ENCODE measurements around the gene ZACN. TPM values are rescaled to one million over a fixed set of nuclear protein-coding genes. Genes with fewer than 3 reads are reported as not detected.
A peak's percentile ranks its signal among the peaks of the same experiment; 100 is the strongest.

The ZACN gene
- polyA plus RNA-seq, 6 donors from 2014 or later, result 0.70 to 1.6 (median 1.1) TPM; not detected in 2

DNA sequence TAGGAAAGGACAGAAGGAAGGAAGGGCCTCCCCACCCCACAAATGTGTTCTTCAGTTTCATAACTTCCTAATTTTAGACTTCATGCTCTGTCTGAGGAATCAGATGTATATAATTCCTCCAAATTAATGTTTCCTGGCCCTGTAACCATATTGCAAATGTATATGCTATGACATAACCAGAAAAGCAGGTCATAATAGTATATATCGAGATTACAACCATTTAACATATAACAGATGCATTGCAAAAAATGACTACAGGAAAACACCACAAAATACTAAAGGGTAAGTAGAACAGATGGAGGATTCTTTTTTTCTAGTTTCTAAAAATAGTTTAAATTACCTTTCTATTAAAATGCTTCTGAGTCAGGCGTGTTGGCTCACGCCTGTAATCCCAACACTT is 27.7 kb downstream of the ZACN start:
- Mint-ChIP-seq H3K27ac (peak overlapping the region in 1 of 6 donors; percentile 74), H3K4me3 (no peak overlapping the region), H3K4me1 (peaks cover 12 to 23% (median 20%) of the 10 kb centered on the region in 3 donors), H3K9me3 (no peaks in the 10 kb centered on the region), H3K27me3 (peaks cover 0 to 4% (median 0%) of the 10 kb centered on the region in 3 donors), H3K36me3 (peaks cover 0 to under 1% of the 10 kb centered on the region in 2 donors)
- ATAC-seq (ENCODE audit: low read depth in 2 of 2) (no peak), DNase-seq (no peak)

DNA sequence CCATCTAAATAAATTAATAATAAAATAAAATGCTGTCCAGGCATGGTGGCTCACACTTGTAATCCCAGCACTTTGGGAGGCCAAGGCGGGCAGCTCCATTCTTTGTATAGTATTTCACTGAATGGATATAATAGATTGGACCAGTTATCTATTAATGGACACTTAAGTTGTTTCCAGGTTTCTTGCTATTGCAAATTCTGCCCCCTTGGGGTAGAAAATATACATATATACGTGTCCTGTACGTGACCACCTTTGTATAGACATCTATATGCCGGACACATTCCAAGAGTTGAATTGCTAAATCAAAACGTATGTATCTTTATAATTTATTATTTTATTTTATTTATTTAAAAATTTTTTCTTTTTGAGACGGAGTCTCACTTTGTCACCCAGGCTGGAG is 28.5 kb downstream of the ZACN start:
- Mint-ChIP-seq H3K27me3 (peaks cover 0 to 10% (median 0%) of the 10 kb centered on the region in 3 donors), H3K27ac (no peak overlapping the region), H3K4me1 (peaks cover 12 to 19% (median 17%) of the 10 kb centered on the region in 3 donors), H3K9me3 (no peaks in the 10 kb centered on the region), H3K36me3 (no peaks in the 10 kb centered on the region), H3K4me3 (no peak overlapping the region)
- DNase-seq (no peak), ATAC-seq (ENCODE audit: low read depth in 2 of 2) (no peak)

DNA sequence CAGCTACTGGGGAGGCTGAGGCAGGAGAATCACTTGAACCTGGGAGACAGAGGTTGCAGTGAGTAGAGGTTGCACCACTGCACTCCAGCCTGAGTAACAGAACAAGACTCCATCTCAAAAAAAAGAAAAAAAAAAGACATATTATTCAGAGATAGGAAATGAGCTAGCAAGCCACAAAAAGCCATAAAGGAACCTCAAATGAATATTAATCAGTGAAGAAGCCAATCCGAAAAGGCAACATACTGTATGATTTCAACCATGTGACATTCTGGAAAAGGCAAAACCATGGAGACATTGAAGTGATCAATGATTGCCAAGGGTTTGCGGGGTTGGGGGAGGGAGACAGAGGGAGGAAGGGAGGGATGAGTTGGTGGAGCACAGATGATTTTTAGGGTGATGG is 33.0 kb downstream of the ZACN start:
- H3K4me1 Mint-ChIP-seq, result no peaks in the 10 kb centered on the region
- no peak for DNase-seq
- H3K27ac Mint-ChIP-seq, result no peak overlapping the region
- H3K27me3 Mint-ChIP-seq, result peaks cover 0 to 18% (median 8%) of the 10 kb centered on the region in 3 donors
- no peak for ATAC-seq (ENCODE audit: low read depth in 2 of 2)
- H3K36me3 Mint-ChIP-seq, result peaks cover 0 to 6% of the 10 kb centered on the region in 2 donors
- H3K4me3 Mint-ChIP-seq, result no peak overlapping the region
- peaks cover 0 to 8% (median 0%) of the 10 kb centered on the region in 7 donors for H3K9me3 Mint-ChIP-seq

DNA sequence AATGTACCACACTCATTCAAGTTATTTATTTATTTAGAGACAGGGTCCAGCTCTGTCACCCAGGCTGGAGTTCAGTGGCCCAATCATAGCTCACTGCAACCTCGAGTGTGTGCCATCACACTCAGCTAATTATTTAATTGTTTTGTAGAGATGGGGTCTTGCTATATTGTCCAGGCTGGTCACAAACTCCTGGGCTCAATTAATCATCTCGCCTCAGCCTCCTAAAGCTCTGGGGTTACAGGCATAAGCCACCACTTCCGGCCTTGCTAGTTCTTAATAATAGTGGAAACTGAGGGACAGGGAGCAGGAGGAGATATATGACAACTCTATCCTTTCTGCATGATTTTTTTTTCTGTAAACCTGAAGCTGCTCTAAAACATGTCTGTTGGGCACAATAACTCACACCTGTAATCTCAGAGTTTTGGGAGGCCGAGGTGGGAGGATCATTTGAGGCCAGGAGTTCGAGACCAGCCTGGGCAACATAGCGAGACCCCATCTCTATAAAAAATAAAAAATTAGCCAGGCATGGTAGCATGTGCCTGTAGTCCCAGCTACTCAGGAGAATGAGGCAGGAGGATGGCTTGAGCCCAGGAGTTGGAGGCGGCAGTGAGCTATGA is 36.3 kb downstream of the ZACN start:
- Mint-ChIP-seq H3K27me3 (peaks cover 0 to 24% (median 13%) of the 10 kb centered on the region in 3 donors), H3K36me3 (peaks cover 0 to 6% of the 10 kb centered on the region in 2 donors), H3K9me3 (peaks cover 0 to 8% (median 0%) of the 10 kb centered on the region in 7 donors), H3K4me3 (no peak overlapping the region), H3K27ac (no peak overlapping the region), H3K4me1 (peaks cover 0 to 2% (median 0%) of the 10 kb centered on the region in 3 donors)
- DNase-seq (no peak), ATAC-seq (ENCODE audit: low read depth in 2 of 2) (no peak)

DNA sequence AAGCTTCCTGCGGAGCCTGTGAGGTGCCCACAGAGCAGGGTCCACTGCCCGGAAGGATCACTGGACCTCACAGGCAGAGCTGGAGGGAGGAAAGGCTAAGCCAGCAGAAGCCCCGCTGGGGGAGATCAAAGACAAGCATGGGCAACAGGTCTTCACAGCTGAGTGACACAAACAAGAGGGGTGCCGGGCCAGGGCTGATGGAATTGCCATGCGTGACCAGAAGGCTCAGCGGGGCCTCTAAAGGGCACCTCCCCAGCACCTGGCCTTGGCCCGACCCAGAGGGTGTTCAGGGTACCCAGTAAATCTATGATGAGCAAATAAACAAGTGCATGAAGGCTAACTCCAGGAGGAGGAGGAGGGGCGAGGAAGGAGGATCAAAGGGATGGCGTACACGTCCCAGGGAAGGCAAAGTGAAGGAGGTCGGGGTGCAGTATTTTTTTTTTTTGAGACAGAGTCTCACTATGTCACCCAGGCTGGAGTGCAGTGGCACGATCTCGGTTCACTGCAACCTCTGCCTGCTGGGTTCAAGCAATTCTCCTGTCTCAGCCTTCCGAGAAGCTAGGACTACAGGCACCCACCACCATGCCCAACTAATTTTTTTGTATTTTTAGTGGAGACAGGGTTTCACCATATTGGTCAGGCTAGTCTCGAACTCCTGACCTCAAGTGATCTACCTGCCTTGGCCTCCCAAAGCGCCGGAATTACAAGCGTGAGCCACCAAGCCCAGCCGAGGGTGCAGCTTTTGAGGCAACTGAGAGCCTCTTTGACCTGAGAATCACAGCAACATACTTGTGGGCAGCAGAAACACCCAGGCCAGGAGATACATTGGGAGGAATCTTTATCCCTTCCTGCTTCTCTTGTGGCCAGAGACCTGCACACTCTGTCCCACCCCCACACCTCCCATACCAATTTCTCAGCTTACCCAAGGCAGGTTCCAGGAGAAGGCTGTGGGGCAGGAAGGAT is 40.7 kb downstream of the ZACN start:
- Mint-ChIP-seq H3K4me1 (peaks cover 17 to 26% (median 18%) of the 10 kb centered on the region in 3 donors), H3K4me3 (peak overlapping the region in 2 of 8 donors; percentile 8 to 41), H3K27ac (peak overlapping the region in 1 of 6 donors; percentile 37), H3K36me3 (no peaks in the 10 kb centered on the region), H3K9me3 (no peaks in the 10 kb centered on the region), H3K27me3 (peaks cover 0 to 7% (median 5%) of the 10 kb centered on the region in 3 donors)
- ATAC-seq (ENCODE audit: low read depth in 2 of 2) (no peak), DNase-seq (no peak)

DNA sequence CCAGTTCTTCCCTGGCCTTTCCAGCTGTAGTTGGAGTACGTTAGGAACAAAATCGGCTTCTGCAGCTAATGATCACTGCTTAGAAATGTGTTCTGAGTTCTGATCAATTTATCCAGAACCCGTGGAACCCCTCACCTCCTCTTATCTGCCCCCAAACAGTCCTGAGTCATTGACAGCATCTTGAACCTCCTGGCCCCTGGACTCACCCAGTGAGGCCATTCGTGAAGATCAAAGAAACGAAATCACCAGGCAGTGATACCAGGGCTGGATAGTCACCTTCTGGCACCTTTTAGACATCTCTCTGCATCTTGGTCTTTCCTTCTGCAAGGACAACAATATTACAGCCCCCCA is 41.7 kb downstream of the ZACN start:
- ATAC-seq (ENCODE audit: low read depth in 2 of 2), result no peak
- H3K4me1 Mint-ChIP-seq, result peaks cover 17 to 26% (median 18%) of the 10 kb centered on the region in 3 donors
- H3K27ac Mint-ChIP-seq, result peak overlapping the region in 1 of 6 donors; percentile 65
- H3K9me3 Mint-ChIP-seq, result no peaks in the 10 kb centered on the region
- H3K36me3 Mint-ChIP-seq, result no peaks in the 10 kb centered on the region
- H3K4me3 Mint-ChIP-seq, result peak overlapping the region in 5 of 8 donors; percentile 31 to 68 (median 47)
- peaks cover 0 to 7% (median 5%) of the 10 kb centered on the region in 3 donors for H3K27me3 Mint-ChIP-seq
- DNase-seq, result no peak

DNA sequence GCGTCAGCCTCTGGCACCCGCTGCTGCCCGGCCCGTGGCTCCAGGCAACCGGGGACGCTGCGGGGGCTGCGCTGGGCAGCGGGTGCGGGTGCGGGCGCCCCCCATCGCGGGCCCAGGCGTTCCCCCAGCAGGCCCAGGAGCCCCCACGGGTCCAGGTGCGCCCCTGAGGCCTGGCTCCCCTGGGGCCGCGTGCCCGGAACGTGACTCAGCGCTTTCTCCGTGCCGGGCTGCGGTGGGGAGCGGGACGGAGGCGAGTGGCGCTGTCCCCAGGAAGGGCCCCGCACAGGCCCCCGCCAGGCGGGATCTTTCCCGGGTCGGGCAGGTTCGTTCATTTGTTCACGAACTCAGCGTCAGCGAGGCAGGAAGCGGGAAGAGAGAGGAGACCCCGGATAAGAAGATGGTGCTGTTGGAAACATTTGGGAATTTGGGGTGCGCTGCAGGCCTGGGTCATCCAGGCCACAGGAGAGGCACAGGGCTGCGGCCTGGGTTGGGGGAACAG is 43.0 kb downstream of the ZACN start:
- H3K27ac Mint-ChIP-seq, result peak overlapping the region in 1 of 6 donors; percentile 65
- H3K4me3 Mint-ChIP-seq, result peak overlapping the region in 5 of 8 donors; percentile 57 to 88 (median 71)
- H3K36me3 Mint-ChIP-seq, result no peaks in the 10 kb centered on the region
- peaks cover 17 to 26% (median 18%) of the 10 kb centered on the region in 3 donors for H3K4me1 Mint-ChIP-seq
- no peaks in the 10 kb centered on the region for H3K9me3 Mint-ChIP-seq
- H3K27me3 Mint-ChIP-seq, result peaks cover 0 to 7% (median 5%) of the 10 kb centered on the region in 3 donors
- DNase-seq, result no peak
- ATAC-seq (ENCODE audit: low read depth in 2 of 2), result peak; percentile 12 to 13

DNA sequence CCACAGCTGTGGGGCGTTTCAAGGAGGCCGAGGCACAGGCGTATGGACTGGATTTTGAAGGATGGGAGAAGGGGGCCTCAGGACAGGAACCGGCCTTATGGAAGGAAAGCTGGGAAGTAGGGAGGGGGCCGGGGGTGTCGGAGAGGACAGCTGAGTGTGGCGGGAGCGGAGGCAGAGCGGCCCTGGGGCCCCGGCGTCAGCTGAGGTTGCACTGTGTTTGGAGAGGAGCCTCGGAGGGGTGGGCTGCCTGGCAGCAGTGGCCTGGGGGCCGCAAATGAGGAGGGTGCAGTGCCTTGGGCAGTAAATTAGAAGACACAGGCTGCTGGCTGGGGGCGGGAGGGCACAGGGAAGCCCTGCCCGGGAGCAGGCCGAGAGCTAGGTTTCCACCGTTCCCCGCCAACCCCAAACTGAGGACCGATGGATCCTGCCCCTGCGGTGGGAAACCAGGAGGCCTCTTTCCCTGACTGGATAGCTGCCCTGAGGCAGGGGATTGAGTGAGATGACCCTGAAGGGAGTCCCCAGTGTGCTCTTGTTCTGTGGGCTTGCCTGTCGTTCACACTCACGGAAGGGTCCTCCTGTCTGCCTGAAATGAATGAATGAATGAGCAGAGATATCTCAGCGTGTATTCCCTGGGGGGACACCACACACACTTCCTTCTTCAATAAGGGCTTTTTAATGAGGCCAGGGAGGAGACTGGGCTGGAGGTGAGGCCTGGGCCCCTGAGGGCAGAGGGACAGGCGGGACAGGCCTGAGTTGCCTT is 43.6 kb downstream of the ZACN start:
- Mint-ChIP-seq H3K4me1 (peaks cover 17 to 26% (median 21%) of the 10 kb centered on the region in 3 donors), H3K27me3 (peaks cover 0 to 7% (median 5%) of the 10 kb centered on the region in 3 donors), H3K4me3 (peak overlapping the region; percentile 47 to 88 (median 63)), H3K27ac (peak overlapping the region in 4 of 6 donors; percentile 61 to 89 (median 72)), H3K9me3 (no peaks in the 10 kb centered on the region), H3K36me3 (no peaks in the 10 kb centered on the region)
- DNase-seq (peak; percentile 18), ATAC-seq (ENCODE audit: low read depth in 2 of 2) (no peak)

DNA sequence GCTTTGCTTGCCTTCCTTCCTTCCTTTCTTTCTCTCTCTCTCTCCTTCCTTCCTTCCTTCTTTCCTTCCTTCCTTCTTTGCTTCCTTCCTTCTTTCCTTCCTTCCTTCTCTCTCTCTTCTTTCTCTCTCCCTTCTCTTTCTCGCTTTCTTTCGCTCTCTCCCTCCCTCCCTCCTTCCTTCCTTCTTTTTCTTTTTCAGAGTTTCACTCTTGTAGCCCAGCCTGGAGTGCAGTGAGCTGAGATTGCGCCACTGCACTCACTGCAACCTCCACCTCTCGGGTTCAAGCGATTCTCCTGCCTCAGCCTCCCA is 44.2 kb downstream of the ZACN start:
- peak overlapping the region; percentile 29 to 82 (median 60) for H3K4me3 Mint-ChIP-seq
- H3K27me3 Mint-ChIP-seq, result peaks cover 0 to 7% (median 5%) of the 10 kb centered on the region in 3 donors
- no peaks in the 10 kb centered on the region for H3K36me3 Mint-ChIP-seq
- peaks cover 17 to 26% (median 21%) of the 10 kb centered on the region in 3 donors for H3K4me1 Mint-ChIP-seq
- ATAC-seq (ENCODE audit: low read depth in 2 of 2) (no peak), DNase-seq (no peak)
- H3K27ac Mint-ChIP-seq, result peak overlapping the region in 3 of 6 donors; percentile 61 to 89 (median 62)
- no peaks in the 10 kb centered on the region for H3K9me3 Mint-ChIP-seq

DNA sequence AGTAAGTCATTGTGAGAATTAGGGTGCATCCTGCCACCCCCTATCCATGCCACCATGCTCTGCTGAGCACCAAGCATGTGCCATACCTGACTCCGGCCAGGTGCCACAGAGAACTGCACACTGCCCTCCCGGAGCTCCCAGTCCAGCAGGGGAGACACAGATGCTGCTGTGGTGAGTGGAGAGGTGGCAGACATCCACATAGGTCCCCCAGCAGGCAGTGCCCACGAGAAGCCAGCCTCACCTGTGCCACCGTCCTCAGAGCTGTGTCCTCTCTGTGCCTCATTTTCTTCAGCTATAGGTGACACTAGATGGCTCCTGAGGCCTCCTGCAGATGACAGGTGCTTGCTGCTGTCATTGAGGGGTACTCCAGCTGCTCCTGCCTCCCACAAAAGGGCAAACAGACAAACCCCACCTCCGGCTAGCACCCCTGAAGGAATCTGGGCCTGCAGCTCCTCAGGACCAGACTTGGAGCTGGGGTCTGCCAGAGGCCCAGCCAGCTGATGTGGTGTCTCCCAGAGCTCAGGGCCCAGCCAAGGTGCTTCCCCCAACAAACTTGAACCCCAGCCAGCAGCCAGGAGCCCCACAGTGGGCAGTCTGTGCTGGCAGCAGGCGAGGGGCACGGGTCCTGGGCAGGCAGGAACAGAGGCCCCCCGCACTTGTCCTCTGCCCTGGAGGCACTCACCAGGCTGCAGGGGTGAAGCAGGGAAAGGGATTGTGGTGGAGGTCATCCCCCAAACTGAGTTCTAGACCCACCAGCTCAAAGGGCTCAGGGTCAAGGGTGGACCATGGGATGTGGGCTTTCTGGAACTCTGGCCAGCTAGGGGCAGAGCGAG is 45.0 kb downstream of the ZACN start:
- Mint-ChIP-seq H3K4me3 (peak overlapping the region in 6 of 8 donors; percentile 29 to 82 (median 68)), H3K27ac (peak overlapping the region in 1 of 6 donors; percentile 23), H3K36me3 (no peaks in the 10 kb centered on the region), H3K4me1 (peaks cover 17 to 26% (median 21%) of the 10 kb centered on the region in 3 donors), H3K27me3 (peaks cover 0 to 6% (median 5%) of the 10 kb centered on the region in 3 donors), H3K9me3 (no peaks in the 10 kb centered on the region)
- no peak for ATAC-seq (ENCODE audit: low read depth in 2 of 2)
- no peak for DNase-seq

DNA sequence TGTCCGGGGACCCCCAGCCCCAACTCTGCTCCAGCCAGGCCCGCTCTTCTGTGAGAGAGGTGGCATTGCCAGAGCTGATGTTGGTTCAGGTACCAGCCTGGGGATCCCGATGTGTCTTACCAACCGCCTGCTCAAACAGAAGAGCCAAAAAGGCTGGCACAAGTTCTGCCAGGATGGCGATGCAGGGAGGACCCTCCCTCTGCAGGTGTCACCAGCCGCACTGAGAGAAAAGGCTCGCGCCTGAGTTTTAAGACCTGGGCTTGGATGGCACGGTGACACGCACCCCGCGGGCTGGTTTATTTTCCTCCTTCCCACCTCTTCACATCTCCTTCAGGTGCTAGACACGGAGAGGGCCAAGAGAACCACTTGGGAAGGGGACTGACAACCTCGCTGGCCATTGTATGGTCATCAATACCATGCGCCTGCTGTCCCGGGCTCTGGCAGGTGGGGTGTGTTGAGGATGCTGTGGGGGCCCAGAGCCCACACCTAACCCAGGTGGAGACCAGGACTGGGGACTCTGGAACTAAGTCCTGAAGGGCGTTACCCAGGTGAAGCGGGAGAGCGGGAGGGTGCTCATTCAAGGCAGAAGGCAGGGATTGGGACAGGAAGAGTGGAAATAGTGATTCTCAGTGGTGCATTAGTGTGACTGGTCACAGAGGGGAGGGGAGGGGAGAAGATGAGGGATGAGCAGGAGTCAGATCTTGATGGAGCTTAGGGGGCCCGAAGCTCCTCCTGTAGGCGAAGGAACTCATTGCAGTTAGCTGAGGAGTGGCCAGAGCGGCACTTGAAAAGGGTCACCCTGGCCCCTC is 45.8 kb downstream of the ZACN start:
- no peaks in the 10 kb centered on the region for H3K9me3 Mint-ChIP-seq
- peaks cover 15 to 26% (median 21%) of the 10 kb centered on the region in 3 donors for H3K4me1 Mint-ChIP-seq
- no peaks in the 10 kb centered on the region for H3K36me3 Mint-ChIP-seq
- DNase-seq, result no peak
- H3K27me3 Mint-ChIP-seq, result no peaks in the 10 kb centered on the region
- H3K4me3 Mint-ChIP-seq, result no peak overlapping the region
- no peak for ATAC-seq (ENCODE audit: low read depth in 2 of 2)
- no peak overlapping the region for H3K27ac Mint-ChIP-seq

DNA sequence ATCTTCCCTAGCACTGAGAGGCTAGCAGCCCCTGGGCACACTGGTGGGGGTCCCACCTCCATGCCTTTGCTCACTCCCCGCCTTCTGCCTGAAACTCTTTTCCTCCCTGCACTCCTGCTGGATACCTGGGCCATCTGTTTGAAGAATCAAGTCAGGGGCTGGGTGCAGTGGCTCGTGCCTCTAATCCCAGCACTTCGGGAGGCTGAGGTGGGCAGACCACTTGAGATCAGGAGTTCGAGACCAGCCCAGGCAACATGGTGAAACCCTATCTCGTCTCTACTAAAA is 46.4 kb downstream of the ZACN start:
- Mint-ChIP-seq H3K4me1 (peaks cover 15 to 26% (median 21%) of the 10 kb centered on the region in 3 donors), H3K36me3 (no peaks in the 10 kb centered on the region), H3K9me3 (no peaks in the 10 kb centered on the region), H3K27me3 (no peaks in the 10 kb centered on the region), H3K4me3 (no peak overlapping the region), H3K27ac (no peak overlapping the region)
- DNase-seq, result no peak
- no peak for ATAC-seq (ENCODE audit: low read depth in 2 of 2)
